GM23338 (cell line): ENCODE data around the gene MEGF6. TPM values are rescaled to one million over a fixed set of nuclear protein-coding genes. Genes with fewer than 3 reads are reported as not detected.

Experiments
- ATAC-seq: fragments of 200-7000 bp; cut with Tn5 transposase; 3 replicates; pipeline ENCODE4 v1.9.1; 2020
- DNase-seq: peaks from one replicate; pipeline ENCODE4 v3.0.0-alpha.2; 2015; ENCODE audit warnings: low spot score
- H2AFZ ChIP-seq: fragments of 200-600 bp; sonication (generic); 2 replicates; pipeline ENCODE4 v1.8.0; 2016; ENCODE audit warnings: antibody characterized with exemption, mild to moderate bottlenecking, moderate library complexity
- H3F3A ChIP-seq: fragments of 200-600 bp; sonication (generic); replicated peaks from 2 replicates; pipeline ENCODE4 v1.8.0; 2017; ENCODE audit warnings: antibody characterized with exemption, mixed run types, low read depth
- H3K27ac ChIP-seq: fragments of 200-600 bp; sonication (generic); 2 replicates; pipeline ENCODE4 v1.6.1; 2016; ENCODE audit warnings: low read depth
- H3K27me3 ChIP-seq: fragments of 200-600 bp; sonication (generic); 2 replicates; pipeline ENCODE4 v1.8.0; 2016; ENCODE audit warnings: mild to moderate bottlenecking, mixed run types, moderate library complexity; ENCODE audit not compliant: insufficient read depth
- H3K36me3 ChIP-seq: fragments of 200-600 bp; sonication (generic); 2 replicates; pipeline ENCODE4 v1.8.0; 2016; ENCODE audit warnings: mild to moderate bottlenecking; ENCODE audit not compliant: insufficient read depth
- H3K4me1 ChIP-seq: fragments of 200-600 bp; sonication (generic); 2 replicates; pipeline ENCODE4 v1.8.0; 2016; ENCODE audit warnings: mild to moderate bottlenecking, moderate library complexity; ENCODE audit not compliant: insufficient read depth
- H3K4me2 ChIP-seq: fragments of 200-600 bp; sonication (generic); 2 replicates; pipeline ENCODE4 v1.7.1; 2017; ENCODE audit warnings: mixed run types
- H3K4me3 ChIP-seq: fragments of 200-600 bp; sonication (generic); 2 replicates; pipeline ENCODE4 v1.6.1; 2016; ENCODE audit warnings: mixed run types
- H3K79me2 ChIP-seq: fragments of 200-600 bp; sonication (generic); replicated peaks from 2 replicates; pipeline ENCODE4 v1.8.0; 2017; ENCODE audit warnings: mild to moderate bottlenecking; ENCODE audit not compliant: insufficient read depth
- H3K9me2 ChIP-seq: fragments of 200-600 bp; sonication (generic); 2 replicates; pipeline ENCODE4 v1.8.0; 2017; ENCODE audit not compliant: insufficient read depth
- H4K20me1 ChIP-seq: fragments of 200-600 bp; sonication (generic); replicated peaks from 2 replicates; pipeline ENCODE4 v1.8.0; 2017; ENCODE audit warnings: mild to moderate bottlenecking; ENCODE audit not compliant: insufficient read depth
- H3K27ac Mint-ChIP-seq: 2 replicates; pipeline ENCODE4 v1.8.0; 2020; ENCODE audit warnings: inconsistent platforms, mild to moderate bottlenecking, moderate library complexity, mixed read lengths
- H3K27me3 Mint-ChIP-seq: 3 replicates; pipeline ENCODE4 v1.8.0; 2022; ENCODE audit warnings: low read depth, mild to moderate bottlenecking, moderate library complexity, mixed read lengths, inconsistent platforms; ENCODE audit not compliant: insufficient read depth, poor library complexity
- H3K36me3 Mint-ChIP-seq: 3 replicates; pipeline ENCODE4 v1.8.0; 2021; ENCODE audit warnings: low read depth, mild to moderate bottlenecking, inconsistent platforms, moderate library complexity, mixed read lengths
- H3K4me1 Mint-ChIP-seq: 3 replicates; pipeline ENCODE4 v1.8.0; 2020; ENCODE audit warnings: mild to moderate bottlenecking, inconsistent platforms, mixed read lengths
- H3K4me3 Mint-ChIP-seq: 3 replicates; pipeline ENCODE4 v1.8.0; 2021; ENCODE audit warnings: moderate library complexity, mild to moderate bottlenecking, inconsistent platforms, mixed read lengths
- H3K9me3 Mint-ChIP-seq: 3 replicates; pipeline ENCODE4 v1.8.0; 2020; ENCODE audit warnings: moderate library complexity, mild to moderate bottlenecking, inconsistent platforms, mixed read lengths
- CREB1 ChIP-seq: fragments of 250-450 bp; sonication (Bioruptor Pico); IDR thresholded peaks from 2 replicates; pipeline ENCODE4 v1.5.0; 2020; ENCODE audit warnings: low read depth, mild to moderate bottlenecking, moderate library complexity
- CTCF ChIP-seq, 2 experiments: fragments of 200-600 bp in 1 of 2; sonication (generic) in 1 of 2; conservative IDR thresholded peaks; 2 replicates each; pipeline versions ENCODE4 v1.5.1 to v1.6.1; 2016 to 2017; ENCODE audit warnings: antibody characterized with exemption in 2 of 2, low read depth in 2 of 2, mild to moderate bottlenecking in 2 of 2, moderate library complexity in 1 of 2
- EZH2 ChIP-seq: fragments of 200-600 bp; sonication (generic); IDR thresholded peaks from one replicate; pipeline ENCODE4 v1.8.0; 2017; ENCODE audit warnings: antibody characterized with exemption, mild to moderate bottlenecking, low read depth; ENCODE audit not compliant: unreplicated experiment
- JUNB ChIP-seq: IDR thresholded peaks from one replicate; pipeline ENCODE4 v1.6.1; 2016; ENCODE audit warnings: antibody characterized with exemption; ENCODE audit not compliant: unreplicated experiment
- NANOG ChIP-seq: IDR thresholded peaks from 2 replicates; pipeline ENCODE4 v1.6.1; 2016; ENCODE audit warnings: antibody characterized with exemption, borderline replicate concordance
- POLR2AphosphoS5 ChIP-seq: IDR thresholded peaks from 2 replicates; pipeline ENCODE4 v1.6.1; 2016; ENCODE audit warnings: antibody characterized with exemption, low read depth
- ZNF114 ChIP-seq: fragments of 250-450 bp; sonication (Bioruptor Pico); IDR thresholded peaks from 2 replicates; pipeline ENCODE4 v1.5.0; 2020; ENCODE audit warnings: mild to moderate bottlenecking, moderate library complexity
- long read RNA-seq: library from polyadenylated mRNA; unstranded; transcript quantifications from one replicate; pipeline ENCODE4 v2.0.0, GENCODE V29; 2020; ENCODE audit not compliant: unreplicated experiment
- polyA plus RNA-seq: library from polyadenylated mRNA; unstranded; fragments of >200 nt; fragmentation: Nextera tagmentation; extraction: Ambion mirVana; gene quantifications from 2 replicates; pipeline ENCODE4 v1.2.1, GENCODE V29; 2016
- total RNA-seq: library from RNA; depleted of rRNA; stranded (reverse); fragments of >200 nt; shearing (Covaris generic); gene quantifications from 2 replicates; pipeline ENCODE4 v1.2.3, GENCODE V29; 2014; rRNA removed

Gene MEGF6
- total RNA-seq, result 15.4 and 21.4 TPM in 2 replicates
- 4.0 and 4.7 TPM in 2 replicates for polyA plus RNA-seq
- long read RNA-seq, partial matches to known transcripts, result 0 of 3 reads
- long read RNA-seq, other reads (novel, unspliced or antisense), result 3 of 3 reads

DNA sequence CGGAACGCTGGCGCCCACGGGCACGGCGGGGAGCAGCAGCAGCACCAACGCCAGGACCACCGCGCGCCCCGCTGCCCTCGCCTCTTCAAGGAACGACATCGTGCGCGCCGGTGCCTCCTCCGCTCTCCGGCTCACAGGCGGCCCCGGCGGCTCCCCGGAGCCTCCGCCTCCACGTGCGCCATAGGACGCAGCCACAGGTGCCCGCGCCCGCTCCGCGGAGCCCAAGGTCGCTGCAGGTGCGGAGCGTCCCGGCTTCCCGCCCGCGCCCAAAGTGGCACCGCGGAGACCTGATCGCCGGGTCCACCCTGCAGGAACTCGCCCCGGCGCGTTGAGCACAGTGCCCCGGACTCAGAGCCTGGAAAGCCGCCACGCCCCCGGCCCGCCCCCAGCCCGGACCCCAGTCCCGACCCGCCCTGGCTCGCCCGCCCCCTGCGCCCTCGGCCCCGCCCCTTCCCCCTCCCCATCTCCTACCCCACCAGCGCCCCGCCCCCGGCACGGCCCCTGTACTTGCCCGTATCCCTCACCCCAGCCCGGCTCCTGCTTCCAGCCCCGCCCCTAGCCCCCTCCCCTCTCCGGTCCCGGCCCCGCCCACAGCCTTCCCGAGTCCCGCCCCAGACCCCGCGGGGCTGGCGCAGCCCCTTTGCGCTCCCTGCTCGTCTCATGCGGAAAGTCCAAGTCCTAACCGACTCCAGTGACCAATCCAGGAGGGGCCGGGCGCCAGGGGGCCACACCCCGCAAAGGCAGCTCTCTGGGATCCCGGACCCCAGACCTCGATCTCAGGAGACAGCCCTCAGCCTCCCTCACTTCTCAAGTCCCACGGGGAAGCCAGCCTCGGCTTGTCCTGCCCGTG, at the start of gene MEGF6:
Gene MEGF6 (minus strand): TSS at position 339 of the 850 bp plus-strand sequence. CDS start 240 bp downstream, at position 99.
- H3K4me2 ChIP-seq, result peak within 1 kb of the TSS; percentile 93
- TF ChIP-seq JUNB, result no peak
- TF ChIP-seq CREB1, result 0 out of 2 replicates have a peak, but pooled peaks have one; percentile 7
- peak; percentile 67; the same call in 1 of the 2 replicates for TF ChIP-seq POLR2AphosphoS5
- TF ChIP-seq NANOG, result no peak
- H3K36me3 ChIP-seq, result no peaks in the 10 kb centered on the region
- H3F3A ChIP-seq, result no peaks in the 10 kb centered on the region
- ATAC-seq (peak; percentile 68), DNase-seq (peak; percentile 97)
- peaks cover 15% of the 10 kb centered on the region for H3K27me3 ChIP-seq
- no peak within 1 kb of the TSS for H3K27ac ChIP-seq
- H3K4me1 Mint-ChIP-seq, result peaks cover 39% of the 10 kb centered on the region
- H2AFZ ChIP-seq, result peak within 1 kb of the TSS; percentile 99
- 0 out of 2 replicates have a peak, but pooled peaks cover 6% of the 10 kb centered on the region for H3K79me2 ChIP-seq
- H3K36me3 Mint-ChIP-seq, result no peaks in the 10 kb centered on the region
- peaks cover 28% of the 10 kb centered on the region for H3K27me3 Mint-ChIP-seq
- no peaks in the 10 kb centered on the region; the same call in 1 of the 2 replicates for H4K20me1 ChIP-seq
- peak within 1 kb of the TSS; percentile 73 for H3K4me3 Mint-ChIP-seq
- no peaks in the 10 kb centered on the region for H3K9me3 Mint-ChIP-seq
- H3K9me2 ChIP-seq, result no peaks in the 10 kb centered on the region
- H3K4me3 ChIP-seq, result peak within 1 kb of the TSS; percentile 79
- H3K27ac Mint-ChIP-seq, result no peak within 1 kb of the TSS
- H3K4me1 ChIP-seq, result peaks cover 14% of the 10 kb centered on the region; the same call in 1 of the 2 replicates

DNA sequence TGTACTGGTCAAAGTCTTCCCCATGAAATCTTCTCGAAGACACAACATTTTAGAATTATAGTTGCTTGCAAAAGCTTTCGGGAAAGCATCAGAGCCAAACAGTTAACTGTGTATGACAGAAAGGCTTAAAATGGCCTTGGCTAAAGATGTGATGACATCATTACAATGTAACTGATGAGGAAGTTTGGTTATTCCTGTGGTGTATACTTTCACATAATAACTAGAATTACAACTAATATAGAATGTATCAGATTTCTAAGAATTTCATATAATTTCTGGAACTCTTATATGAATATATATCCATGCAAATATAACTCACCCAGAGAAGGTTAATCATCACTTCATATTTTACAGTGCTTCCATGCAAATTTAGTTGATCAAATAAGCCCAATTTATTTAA, 49.4 kb upstream of the MEGF6 start:
- no peaks in the 10 kb centered on the region; the same call in 2 of the 3 replicates for H3K9me3 Mint-ChIP-seq
- peaks cover 21% of the 10 kb centered on the region for H3K27me3 Mint-ChIP-seq
- no peak overlapping the region for H3K27ac ChIP-seq
- H3K4me1 ChIP-seq, result no peaks in the 10 kb centered on the region
- no peaks in the 10 kb centered on the region for H4K20me1 ChIP-seq
- DNase-seq (no peak), ATAC-seq (no peak)
- no peaks in the 10 kb centered on the region for H3K36me3 Mint-ChIP-seq
- peaks cover 15% of the 10 kb centered on the region for H3K4me1 Mint-ChIP-seq
- H3K4me3 ChIP-seq, result no peak overlapping the region
- H3K9me2 ChIP-seq, result no peaks in the 10 kb centered on the region
- no peak overlapping the region for H2AFZ ChIP-seq
- H3F3A ChIP-seq, result 0 out of 2 replicates have a peak, but pooled peaks cover 3% of the 10 kb centered on the region
- no peak overlapping the region for H3K4me2 ChIP-seq
- TF ChIP-seq NANOG (no peak), CTCF (conservative IDR thresholded peaks at IDR 0.05; ENCODE audit: low read depth in 2 of 2) (no peak), ZNF114 (CRISPR knock-in tag) (no peak), CREB1 (no peak), EZH2 (no peak), JUNB (no peak)
- no peaks in the 10 kb centered on the region for H3K36me3 ChIP-seq
- peaks cover 23% of the 10 kb centered on the region for H3K27me3 ChIP-seq
- H3K79me2 ChIP-seq, result no peaks in the 10 kb centered on the region
- no peak overlapping the region for H3K27ac Mint-ChIP-seq
- no peak overlapping the region for H3K4me3 Mint-ChIP-seq
